GM20431 (cell line): Measurements from ENCODE around the gene GID8.

Experiments
- in situ Hi-C: fragments of 300-500 bp; cut with MseI, MboI; formaldehyde crosslinking; loops from one replicate; pipeline ENCODE4 v1.15.0; 2020; ENCODE audit warnings: low sequenced_read_pairs; ENCODE audit not compliant: unreplicated experiment

GID8 gene

GRCh38 chr20:62938105-62938888, at the start of gene GID8:
TSS of gene GID8 (plus strand) at chr20:62938147. CDS start at chr20:62941503, 3,356 bp downstream.
- in situ Hi-C loops: no loop called here

DNA sequence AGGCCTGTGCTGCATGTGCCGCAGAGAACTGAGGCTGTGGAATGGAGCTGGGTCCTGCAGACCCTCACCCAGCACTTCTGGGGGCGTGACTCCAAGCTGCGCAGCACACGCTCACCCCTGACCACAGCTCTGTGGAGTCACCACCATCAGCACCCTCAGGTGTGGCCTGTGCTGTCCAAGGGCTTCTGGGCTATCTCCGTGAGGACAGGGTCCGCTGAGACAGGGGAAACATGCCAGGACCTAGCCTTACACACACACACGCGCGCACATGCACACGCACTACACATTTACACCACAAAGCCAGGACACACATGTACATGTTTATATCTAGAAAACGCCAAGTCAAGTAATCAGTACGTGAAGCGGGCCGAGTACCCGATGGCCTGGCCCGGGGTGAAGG, 49.5 kb upstream of the GID8 start:
- in situ Hi-C loops: no loop called here

DNA sequence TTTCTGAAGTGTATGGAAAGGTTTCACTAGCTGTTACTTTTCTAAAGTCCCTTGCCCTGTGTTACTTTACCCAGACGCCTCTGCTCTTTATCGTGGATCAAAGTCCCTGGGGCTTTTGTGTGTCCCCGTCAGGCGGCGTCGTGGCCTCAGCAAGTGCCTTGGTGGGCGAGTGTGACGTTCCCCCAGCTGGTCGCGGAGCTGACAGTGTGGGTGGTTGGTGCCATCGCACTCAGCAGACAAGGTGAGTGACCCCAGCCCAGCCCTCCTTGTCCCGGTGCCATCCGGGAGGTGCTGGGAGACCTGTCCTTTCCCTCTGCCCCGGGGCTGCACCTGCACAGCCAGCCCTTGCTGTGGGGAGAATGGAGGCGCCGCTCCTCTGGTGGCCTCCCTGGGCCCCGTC, 49.0 kb upstream of the GID8 start:
- in situ Hi-C loops: no loop called here

DNA sequence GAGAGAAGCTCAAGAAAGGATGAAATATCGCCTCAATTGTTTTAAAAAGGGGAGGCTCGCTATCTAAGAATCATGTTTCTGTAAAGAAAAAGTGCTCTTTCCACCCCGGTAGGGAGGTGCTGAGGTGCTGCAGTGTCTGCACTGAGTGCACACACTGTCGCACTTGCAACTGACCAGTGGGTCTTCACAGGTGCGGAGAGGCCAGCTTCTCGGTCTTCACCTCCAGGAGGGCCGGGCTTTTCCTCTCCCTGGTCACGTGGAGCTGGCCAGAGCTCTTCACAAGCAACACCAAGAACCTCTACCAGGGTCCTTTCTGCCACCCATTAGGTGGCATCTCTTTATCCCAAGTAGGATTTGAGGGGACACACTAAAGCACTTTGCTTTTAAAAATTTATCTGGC, 48.5 kb upstream of the GID8 start:
- in situ Hi-C loops: no loop called here

DNA sequence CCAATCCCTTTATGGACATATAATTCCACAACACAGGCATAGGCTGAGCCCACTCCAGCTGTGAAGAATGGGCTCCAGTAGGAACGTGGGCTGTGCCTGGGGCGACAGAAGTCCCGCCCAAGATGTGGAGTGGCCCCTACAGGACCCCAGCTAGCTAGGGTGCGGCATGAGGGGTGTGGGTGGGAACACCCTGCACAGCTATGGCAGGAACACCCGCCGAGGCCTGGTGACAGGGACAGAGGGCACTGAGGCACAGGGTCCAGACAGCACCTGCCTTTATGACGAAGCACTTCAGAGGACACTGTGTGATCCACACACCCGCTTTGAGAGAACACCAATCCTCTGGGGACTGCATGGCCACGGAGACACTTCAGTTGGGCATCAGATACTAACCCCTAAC, 48.1 kb upstream of the GID8 start:
- in situ Hi-C loops: no loop called here

- in situ Hi-C loops: no loop called here
Measured at GRCh38 chr20:62890444-62890843, 47.5 kb upstream of the GID8 start.

DNA sequence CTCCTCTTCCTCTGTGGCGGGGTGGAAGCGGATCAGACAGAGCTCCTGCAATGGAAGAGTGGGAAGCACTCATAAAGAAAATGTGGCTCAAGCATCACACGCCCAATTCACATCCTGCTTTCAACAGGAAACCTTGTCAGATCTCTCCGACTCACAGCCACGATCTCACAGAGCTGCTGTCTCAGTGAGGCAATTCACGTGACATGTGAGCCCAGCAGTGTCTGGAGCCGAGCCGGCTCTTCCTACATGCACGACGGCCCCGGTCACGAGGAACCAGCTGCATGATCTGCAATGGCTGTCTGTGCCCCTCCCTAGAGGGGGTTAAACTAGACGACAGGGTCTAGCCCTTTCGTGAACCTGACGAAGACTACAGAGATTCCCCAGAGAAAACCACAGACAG, 46.8 kb upstream of the GID8 start:
- in situ Hi-C loops: no loop called here

GRCh38 chr20:62892348-62893304, 45.3 kb upstream of the GID8 start:
- in situ Hi-C loops: no loop called here

- in situ Hi-C loops: no loop called here
Measured at GRCh38 chr20:62893700-62894099, 44.2 kb upstream of the GID8 start.

GRCh38 chr20:62894261-62894660, 43.7 kb upstream of the GID8 start:
- in situ Hi-C loops: no loop called here

DNA sequence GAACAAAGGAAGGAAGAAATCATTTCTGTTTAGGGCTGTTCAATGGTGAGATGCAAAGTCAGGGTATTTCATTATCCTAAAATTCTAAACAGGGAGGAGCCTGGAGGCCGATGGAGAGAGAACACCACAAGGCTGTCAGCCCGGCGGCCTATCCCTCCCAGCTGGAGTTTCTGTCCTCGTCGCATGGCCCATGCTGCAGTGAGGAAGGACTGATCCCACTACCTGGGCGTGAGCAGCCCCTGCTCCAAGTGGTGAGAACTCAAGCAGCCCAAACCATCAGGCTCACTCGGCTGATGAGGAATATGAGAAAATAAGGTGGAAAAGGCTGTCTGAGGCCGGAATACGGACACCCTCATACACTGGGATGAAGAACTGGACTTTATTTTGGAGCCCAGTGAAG, 42.4 kb upstream of the GID8 start:
- in situ Hi-C loops: no loop called here

- in situ Hi-C loops: no loop called here
Measured at GRCh38 chr20:62896526-62896925, 41.4 kb upstream of the GID8 start.

GRCh38 chr20:62897666-62898065, 40.3 kb upstream of the GID8 start:
- in situ Hi-C loops: no loop called here

GRCh38 chr20:62898093-62898964, 39.6 kb upstream of the GID8 start:
- in situ Hi-C loops: no loop called here

DNA sequence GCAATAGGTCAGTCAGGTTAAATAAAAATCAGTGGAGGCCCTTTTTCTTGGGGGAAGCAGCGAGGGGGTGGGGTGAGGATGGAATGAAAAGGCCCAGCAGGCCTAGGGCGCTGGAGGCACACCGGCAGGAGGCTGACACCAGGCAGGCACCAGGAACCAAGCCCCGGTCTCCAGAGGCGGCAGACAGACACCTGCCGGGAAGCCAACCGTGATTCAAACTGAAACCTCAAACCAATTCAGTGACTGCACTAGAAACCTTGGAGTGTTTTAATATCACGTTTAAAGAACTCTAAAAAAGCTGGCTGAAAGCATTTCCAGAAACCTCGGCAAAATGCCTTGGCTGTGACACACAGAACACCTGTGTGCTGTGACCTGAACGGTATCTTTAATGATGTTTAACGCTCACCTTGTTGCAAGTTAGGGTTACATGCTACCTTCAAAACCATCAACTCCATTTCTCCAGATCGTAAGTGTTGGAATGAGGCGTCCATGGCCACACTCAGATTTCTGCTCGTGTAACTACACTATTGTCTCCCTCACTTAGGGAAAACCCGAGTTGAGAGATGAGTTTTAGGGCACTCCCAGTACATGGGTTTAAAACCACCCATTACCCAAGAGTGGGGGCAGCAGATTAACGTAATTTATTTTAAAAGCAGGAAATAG, 38.8 kb upstream of the GID8 start:
- in situ Hi-C loops: no loop called here

DNA sequence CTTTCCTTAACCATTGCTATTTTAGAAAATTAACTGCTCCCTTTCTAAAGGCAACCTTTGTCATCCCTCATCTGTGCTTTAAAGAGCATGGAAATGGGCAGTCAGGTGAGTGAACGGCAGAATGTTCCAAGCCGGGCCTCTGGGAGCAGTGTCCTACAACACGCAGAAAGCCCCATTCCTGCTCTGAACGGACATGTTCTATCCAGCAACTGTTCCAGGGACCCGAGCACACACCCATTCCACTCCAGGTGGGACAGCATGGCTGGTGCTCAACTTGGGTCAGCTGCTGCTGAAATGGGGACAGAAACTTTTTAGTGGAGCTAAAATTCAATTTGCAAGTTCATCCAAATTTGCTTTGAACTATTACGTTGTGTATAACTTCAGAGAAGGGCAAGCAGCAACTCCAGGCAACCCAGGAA, 38.3 kb upstream of the GID8 start:
- in situ Hi-C loops: no loop called here

GRCh38 chr20:62900052-62900691, 37.8 kb upstream of the GID8 start:
- in situ Hi-C loops: no loop called here

DNA sequence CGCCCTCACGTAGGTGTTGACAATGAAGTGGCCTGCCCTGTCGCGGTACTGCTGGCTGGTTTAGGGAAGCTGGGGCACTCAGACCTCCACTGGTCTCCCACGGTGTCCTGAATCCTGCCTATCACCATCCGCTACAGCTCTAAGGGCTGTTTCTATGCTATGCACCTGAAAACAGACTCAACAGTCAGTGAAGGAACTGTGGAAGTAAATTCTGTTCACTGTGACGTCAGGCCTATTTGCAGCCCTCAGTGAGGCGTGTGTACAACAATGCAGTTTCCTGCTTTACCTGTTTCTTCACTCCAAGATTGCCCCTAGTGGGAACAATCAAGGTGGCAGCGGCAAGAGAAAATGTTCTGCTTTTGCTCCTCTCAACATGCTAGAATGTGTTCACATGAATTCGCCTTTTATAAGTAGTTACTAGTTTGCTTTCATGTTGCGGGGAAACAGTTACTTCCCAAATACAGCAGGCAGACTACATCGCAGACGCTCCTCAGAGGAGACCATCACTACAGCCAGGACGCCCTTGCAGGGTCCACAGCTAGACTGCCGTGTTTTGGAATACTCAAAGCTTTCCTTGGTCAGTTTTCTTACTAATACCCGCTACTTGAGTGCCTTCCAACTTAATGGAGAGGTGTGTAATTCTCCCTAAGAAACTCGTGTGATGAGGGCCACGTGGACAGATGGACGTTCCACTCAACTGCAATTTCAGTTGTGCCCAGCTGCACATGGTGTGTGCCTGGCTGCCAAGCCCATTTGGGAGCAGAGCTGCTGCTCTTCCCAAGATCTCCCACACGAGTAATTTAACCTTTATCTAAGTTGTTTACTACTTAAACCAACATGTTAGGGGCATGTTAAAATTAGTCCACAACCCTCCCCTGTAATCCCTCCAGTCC, 37.0 kb upstream of the GID8 start:
- in situ Hi-C loops: no loop called here
